Hematopoietic multipotent progenitor cell treated with erythropoietin and hydrocortisone succinate and interleukin-3 and kit ligand, for 4 days (in vitro differentiated cells): ENCODE measurements around the gene LGALS9.

Experiments used
- DNase-seq: peaks from one replicate; pipeline ENCODE4 v3.0.0-alpha.2; 2015

LGALS9 gene

DNA sequence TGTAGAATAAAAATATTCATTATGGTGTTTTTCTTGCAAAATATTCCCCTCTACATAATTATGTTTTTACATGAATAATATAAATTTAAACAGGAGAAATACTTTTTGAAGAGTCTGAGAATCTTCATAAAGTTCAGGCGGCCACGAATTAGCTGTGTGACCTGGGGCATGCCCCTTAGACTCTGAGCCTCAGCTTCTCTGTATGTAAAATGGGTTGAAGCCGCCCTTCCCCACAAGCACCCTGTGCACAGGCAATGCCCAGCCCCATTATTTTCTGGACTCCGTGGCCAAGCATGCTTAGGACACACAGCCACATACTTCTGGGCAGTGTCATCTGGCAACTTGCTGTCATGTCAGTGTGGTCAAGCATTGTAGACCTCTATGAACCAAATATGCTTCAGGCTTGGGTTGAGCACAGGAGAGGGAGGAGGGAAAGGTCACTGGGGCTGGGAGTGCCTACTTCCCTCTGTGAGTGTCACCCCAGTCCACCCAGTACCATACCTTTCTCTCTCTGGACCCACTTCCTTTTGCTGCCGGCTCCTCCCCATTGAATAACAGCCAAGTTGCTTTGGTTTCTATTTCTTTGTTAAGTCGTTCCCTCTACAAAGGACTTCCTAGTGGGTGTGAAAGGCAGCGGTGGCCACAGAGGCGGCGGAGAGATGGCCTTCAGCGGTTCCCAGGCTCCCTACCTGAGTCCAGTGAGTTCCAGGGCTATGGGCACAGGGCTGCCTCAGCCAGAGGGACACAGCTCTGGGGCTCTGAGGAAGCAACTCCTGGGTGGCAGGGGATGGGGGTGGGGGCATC lies at the start of gene LGALS9:
TSS of gene LGALS9 (plus strand) at position 582 of the 804 bp plus-strand sequence. CDS start at position 660, 78 bp downstream.
- DNase-seq: peak; percentile 86

DNA sequence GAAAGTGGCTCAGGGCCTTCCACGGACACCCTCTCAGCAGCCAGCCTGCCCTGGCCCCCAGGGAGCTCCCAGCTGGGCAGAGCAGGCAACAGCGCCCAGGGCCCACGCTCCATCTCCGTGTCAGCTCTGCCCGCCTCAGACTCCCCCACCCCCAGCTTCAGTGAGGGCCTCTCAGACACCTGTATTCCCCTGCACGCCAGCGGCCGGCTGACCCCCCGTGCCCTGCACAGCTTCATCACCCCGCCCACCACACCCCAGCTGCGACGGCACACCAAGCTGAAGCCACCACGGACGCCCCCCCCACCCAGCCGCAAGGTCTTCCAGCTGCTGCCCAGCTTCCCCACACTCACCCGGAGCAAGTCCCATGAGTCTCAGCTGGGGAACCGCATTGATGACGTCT lies 48.3 kb upstream of the LGALS9 start:
- no peak for DNase-seq

DNA sequence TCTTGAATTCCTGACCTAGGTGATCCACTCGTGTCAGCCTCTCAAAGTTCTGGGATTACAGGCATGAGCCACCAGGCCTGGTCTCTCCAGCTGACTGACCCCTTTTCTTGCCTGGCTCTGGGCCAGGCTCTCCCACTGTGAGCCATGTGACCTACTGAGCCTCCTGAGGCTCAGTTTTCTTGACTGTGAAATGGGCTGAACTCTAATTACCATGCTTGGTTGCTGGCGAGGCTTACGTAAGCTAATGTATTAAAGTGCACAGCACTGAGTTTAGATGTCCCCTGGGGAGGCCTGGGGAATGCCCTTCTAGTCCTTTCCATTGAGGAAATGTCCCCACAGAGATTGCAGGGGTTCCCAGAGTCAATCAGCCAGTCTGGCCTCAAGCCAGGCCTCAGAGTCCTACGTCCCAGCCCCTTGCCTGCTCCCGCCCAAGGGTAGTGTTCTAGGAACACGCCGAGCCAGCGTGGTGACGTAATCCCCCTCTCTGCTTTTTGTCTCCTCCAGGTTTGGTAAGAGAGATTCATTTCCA lies 45.8 kb upstream of the LGALS9 start:
- DNase-seq: no peak

GRCh38 chr17:27585792-27586191 lies 45.2 kb upstream of the LGALS9 start:
- no peak for DNase-seq

GRCh38 chr17:27586203-27586721 lies 44.7 kb upstream of the LGALS9 start:
- DNase-seq: peak; percentile 83

DNA sequence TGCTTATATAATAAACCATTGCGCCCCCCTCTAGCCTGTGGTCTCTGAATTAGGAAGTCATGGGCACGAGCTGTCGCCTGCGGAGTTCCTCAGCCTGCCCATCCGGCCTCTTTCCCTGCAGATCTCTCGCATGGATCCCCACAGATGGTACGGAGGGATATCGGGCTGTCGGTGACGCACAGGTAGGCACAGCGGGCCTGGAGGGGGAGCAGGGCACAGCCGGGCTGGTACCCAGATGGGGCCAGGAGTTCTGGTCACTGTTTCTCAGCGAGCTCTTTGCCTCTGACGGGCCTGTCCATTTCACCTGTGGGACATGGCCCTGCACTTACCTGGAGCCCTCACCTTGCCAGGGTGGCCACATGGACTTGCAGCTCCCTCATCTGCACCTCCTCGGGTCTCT lies 42.6 kb upstream of the LGALS9 start:
- no peak for DNase-seq

DNA sequence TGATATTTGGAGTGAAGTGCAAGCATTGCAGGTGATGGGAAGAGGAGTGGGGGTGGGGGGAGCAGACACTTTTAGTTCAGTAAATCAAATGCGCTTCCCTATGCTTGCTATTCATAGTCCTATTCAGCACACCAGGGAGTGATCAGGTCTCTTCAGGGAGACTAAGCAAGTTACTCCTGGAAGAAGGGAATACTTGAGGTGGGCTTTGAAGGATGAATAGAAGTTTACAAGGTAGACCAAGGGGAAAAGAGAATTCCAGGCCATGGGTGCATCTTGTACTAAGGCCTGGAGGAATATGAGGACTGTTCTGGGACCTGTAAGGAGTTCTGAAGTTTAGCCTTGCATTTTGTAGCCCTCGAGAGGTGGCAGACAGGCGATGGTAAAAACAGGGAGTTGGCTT lies 40.1 kb upstream of the LGALS9 start:
- no peak for DNase-seq

DNA sequence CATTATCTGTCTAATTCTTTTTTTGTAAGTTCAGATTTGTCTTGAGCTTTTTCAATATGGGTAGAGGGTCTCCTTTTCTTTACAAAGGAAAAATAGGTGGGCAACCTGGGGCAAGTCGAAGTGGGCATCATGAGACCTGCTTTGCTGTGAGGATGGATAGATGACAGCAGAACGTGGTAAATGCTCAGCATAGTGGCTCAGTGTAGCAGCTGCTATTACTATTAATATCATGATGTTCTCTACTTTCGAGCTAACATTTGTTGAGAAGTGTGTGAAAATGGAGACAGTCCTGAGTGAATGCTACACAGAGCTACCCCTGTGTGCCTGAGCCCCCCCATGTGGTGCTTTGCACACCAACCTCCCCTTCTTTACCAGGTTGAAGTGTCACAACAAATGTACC lies 39.0 kb upstream of the LGALS9 start:
- DNase-seq: no peak

DNA sequence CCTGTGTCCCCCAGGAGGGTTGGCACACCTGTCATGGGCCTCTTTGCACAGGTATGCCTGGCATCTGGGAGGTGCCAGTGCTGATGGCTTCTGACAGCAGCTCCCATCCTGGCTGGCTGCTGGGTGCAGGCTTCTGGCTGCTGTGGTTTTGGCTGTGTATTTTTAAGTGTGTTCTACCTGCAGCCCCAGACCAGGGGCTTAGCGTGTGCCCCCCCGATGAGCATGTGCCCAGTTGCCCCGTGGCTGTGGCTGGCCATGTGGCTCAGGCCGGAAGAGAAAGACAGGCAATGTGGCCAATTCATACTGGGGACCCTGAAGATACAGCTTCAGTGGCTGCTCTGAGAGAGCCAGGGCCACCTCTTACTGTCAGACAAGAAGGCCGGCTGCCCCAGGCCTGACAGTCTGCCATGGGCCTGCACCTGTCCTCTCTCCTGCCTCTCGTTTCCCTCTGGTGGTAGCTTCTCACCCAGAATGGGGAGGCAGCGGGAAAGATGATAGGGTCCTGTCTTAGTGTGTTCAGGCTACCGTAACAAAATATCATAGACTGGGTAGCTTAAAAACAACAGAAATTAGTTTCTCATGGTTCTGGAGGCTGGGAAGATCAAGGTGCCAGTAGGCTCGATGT lies 37.6 kb upstream of the LGALS9 start:
- DNase-seq: no peak

DNA sequence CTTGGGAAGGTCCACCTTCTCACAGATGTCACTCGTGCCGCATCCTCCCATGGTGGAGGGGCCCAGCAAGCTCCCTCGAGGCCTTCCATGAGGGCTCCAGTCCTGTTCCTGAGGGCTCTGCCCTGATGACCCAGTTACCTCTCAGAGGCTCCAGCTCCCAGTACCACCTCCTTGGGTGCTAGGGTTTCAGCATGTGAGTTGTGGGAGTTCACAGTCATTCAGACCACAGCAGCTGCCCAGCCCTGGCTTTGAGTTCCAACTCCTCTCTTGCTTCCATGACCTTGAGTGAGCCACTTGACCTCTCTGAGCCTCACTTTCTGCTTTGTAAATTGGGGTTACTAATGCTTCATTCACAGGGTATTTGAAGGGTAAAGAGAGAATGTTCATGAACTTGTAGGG lies 37.1 kb upstream of the LGALS9 start:
- DNase-seq: no peak

GRCh38 chr17:27595208-27595607 lies 35.8 kb upstream of the LGALS9 start:
- no peak for DNase-seq

GRCh38 chr17:27596096-27596495 lies 34.9 kb upstream of the LGALS9 start:
- peak; percentile 76 for DNase-seq

DNA sequence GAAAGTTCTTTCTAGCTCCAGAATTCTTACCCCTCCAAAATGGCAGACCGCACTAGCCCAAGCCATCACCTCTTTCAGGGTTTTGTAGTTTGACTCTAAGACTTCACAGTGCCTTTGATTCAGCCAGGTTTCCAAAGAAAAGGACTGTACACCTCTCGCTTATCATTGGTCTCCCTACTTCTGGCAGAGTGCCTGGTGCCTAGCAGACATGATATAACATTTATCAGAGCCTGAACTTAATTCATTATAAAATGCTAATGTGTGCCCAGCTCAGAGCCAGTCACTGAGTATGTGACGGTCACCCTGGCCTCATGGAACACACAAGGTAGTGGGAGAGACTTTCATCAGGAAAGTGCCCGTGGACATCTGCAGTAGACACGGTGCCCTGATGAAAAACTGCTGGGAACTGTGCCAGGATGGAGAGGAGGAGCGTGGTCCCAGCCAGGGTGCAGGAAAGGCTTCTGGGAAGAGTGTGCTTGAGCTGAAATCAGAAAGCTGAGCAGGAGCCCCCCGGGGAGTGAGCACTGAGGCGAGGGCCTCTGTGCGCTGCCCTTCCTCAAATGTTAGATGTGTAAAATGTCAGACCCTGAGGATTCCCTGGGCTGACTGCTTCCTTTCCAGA lies 34.3 kb upstream of the LGALS9 start:
- DNase-seq: peak; percentile 61

GRCh38 chr17:27597188-27597580 lies 33.8 kb upstream of the LGALS9 start:
- no peak for DNase-seq

DNA sequence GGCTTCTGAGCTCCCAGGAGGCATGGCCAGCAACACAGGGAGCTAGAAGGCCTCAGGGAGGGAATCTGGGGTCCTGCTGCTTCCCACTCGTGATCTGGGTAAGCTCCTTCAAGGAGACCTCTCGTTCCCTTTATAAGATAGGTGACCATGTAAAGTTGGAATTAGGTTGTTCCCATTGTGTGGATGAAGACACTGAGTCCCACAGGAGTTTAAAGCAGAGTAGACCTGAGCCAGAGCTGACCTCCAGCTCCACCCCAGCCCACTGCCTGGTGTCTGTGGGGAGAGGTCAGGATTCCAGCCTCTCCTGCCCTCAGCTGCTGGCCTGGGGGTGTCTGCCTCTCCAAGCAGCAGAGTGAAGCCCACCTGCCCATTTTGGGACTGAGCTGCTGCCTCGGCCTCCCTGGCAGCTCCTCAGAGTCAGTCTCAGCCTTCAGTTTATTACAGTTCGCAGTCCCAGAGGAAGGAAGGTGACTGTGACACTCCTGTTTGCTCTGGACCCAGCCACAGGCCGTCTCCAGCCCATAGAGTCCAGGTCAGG lies 33.1 kb upstream of the LGALS9 start:
- DNase-seq: no peak

DNA sequence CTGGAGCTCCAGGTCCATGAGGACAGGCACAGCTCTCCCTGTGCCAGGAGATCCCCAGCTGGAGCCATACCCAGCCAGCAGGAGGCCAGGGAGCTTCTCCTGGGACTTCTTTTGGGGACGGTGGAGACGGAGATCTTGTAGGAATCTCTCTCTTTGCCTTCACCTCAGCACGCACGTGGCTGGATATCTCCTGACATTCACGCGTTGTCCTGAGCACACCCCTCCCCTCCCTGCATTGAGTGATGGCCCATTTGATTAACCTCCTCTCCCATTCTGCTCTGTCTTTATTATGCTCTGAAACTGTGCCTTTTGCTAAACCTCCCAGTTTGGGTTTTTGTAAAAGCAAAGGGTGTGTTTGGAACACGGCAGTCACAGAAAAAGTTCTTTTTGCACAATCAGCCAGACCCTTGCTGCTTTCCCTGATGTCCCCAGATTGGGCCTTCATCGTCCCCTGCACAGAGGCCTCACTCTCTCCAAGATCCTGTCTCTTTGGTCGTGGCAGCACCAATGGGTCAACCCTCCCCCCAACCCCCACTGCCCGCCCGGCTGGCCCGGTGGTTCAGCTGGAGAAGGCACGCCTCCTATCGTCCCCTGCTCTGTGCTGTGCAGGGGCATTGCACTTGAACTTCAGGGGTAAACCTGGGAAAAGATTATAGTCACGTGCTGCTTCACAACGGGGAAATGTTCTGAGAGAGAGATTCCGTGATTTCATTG lies 32.5 kb upstream of the LGALS9 start:
- DNase-seq: no peak

DNA sequence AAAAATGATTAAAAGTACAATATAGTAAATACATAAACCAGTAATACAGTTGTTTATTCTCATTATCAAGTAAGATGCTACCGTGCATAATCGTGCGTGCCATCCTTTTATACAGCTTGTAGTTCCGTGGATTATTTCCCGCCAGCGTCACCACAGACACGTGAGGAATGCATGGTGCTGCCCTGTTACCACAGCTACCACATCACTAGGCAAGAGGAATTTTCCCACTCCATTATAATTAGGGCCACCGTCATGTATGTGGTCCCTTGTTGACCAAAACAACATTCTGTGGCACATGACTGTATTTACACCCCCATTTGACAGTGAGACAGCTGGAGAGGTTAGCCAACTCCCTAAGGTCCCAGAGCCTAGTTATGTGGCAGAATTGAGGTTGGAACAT lies 30.5 kb upstream of the LGALS9 start:
- no peak for DNase-seq

GRCh38 chr17:27601069-27601974 lies 29.7 kb upstream of the LGALS9 start:
- peak; percentile 94 for DNase-seq

- DNase-seq: no peak
These were observed 29.0 kb upstream of the LGALS9 start for GRCh38 chr17:27601975-27602302.

DNA sequence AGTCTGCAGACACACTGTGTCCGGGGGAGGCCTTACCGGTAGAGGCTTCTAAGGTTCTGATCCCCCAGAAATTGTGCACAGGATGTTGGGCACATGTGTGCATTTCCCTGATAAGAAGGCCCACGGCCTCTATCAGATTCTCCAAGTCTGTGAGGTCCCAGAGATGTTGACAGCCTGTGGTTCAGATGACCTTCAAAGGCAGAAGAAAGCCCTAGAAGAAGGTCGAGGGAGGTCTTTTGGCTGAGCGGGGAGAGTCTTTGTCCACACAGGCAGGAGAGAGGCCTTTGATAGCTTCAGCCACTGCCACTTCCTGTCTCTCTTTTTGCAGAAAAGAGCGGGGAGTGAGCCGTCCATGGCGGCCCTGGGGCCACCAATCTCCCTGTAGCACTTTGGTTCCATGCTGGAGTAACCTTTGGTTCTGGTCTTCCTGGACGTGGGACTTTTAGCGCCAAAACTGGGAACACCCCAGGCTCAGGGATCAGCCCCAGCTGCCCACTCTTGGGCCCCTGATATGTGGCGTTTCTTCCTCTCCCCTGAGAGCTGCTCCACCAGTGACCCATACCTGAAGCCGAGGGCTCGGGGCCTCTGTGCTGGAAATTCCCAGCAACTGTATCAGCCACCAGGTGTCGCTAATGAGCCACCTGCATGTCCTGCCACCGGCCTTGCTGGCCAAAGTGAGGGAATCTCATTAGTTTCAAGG lies 28.1 kb upstream of the LGALS9 start:
- DNase-seq: peak; percentile 95

GRCh38 chr17:27603421-27603770 lies 27.6 kb upstream of the LGALS9 start:
- DNase-seq: peak; percentile 13
